ENCODE results near the gene UBE2D1. TPM values are rescaled to one million over a fixed set of nuclear protein-coding genes. Genes with fewer than 3 reads are reported as not detected.
A peak's percentile ranks its signal among the peaks of the same experiment; 100 is the strongest.

UBE2D1 gene
- total RNA-seq, 1 experiment from 2014 or later, result 24.6 TPM

- TF ChIP-seq, protein P1, sequence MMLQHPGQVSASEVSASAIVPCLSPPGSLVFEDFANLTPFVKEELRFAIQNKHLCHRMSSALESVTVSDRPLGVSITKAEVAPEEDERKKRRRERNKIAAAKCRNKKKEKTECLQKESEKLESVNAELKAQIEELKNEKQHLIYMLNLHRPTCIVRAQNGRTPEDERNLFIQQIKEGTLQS (CRISPR knock-in tag; conservative IDR thresholded peaks at IDR 0.05), result no peak
- TF ChIP-seq ZNF263 (CRISPR knock-in tag; IDR thresholded peaks at IDR 0.05; ENCODE audit: low read depth), result no peak
- no peak for TF ChIP-seq SOX15 (CRISPR knock-in tag; IDR thresholded peaks at IDR 0.05)
- TF ChIP-seq, protein P2, sequence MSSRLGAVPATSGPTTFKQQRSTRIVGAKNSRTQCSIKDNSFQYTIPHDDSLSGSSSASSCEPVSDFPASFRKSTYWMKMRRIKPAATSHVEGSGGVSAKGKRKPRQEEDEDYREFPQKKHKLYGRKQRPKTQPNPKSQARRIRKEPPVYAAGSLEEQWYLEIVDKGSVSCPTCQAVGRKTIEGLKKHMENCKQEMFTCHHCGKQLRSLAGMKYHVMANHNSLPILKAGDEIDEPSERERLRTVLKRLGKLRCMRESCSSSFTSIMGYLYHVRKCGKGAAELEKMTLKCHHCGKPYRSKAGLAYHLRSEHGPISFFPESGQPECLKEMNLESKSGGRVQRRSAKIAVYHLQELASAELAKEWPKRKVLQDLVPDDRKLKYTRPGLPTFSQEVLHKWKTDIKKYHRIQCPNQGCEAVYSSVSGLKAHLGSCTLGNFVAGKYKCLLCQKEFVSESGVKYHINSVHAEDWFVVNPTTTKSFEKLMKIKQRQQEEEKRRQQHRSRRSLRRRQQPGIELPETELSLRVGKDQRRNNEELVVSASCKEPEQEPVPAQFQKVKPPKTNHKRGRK (CRISPR knock-in tag; IDR thresholded peaks at IDR 0.05; ENCODE audit: borderline replicate concordance), result no peak
- no peak for TF ChIP-seq ZBTB21 (CRISPR knock-in tag; IDR thresholded peaks at IDR 0.05; ENCODE audit: borderline replicate concordance)
- no peak for TF ChIP-seq ZNF425 (CRISPR knock-in tag; conservative IDR thresholded peaks at IDR 0.05)
- TF ChIP-seq, protein P3, sequence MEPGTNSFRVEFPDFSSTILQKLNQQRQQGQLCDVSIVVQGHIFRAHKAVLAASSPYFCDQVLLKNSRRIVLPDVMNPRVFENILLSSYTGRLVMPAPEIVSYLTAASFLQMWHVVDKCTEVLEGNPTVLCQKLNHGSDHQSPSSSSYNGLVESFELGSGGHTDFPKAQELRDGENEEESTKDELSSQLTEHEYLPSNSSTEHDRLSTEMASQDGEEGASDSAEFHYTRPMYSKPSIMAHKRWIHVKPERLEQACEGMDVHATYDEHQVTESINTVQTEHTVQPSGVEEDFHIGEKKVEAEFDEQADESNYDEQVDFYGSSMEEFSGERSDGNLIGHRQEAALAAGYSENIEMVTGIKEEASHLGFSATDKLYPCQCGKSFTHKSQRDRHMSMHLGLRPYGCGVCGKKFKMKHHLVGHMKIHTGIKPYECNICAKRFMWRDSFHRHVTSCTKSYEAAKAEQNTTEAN (CRISPR knock-in tag; IDR thresholded peaks at IDR 0.05), result no peak
- TF ChIP-seq NR2C2 (CRISPR knock-in tag; IDR thresholded peaks at IDR 0.05), result no peak
- no peak for TF ChIP-seq ZNF671 (CRISPR knock-in tag; IDR thresholded peaks at IDR 0.05)
Observed at GRCh38 chr10:58341422-58341821, 6.6 kb downstream of the UBE2D1 start (continued).

- no peak overlapping the region for H3K4me3 Mint-ChIP-seq
- H3K27ac Mint-ChIP-seq, result no peak overlapping the region
- DNase-seq (ENCODE audit: low spot score), result no peak
- no peak for ATAC-seq
- H3K9me3 Mint-ChIP-seq, result no peaks in the 10 kb centered on the region
- H3K27me3 Mint-ChIP-seq (ENCODE audit: low read depth), result no peaks in the 10 kb centered on the region
- ChIA-PET POLR2A (no interaction called here), CTCF (no interaction called here)
- peaks cover 24% of the 10 kb centered on the region for H3K4me1 Mint-ChIP-seq
- peaks cover 10% of the 10 kb centered on the region for H3K36me3 Mint-ChIP-seq
- TF ChIP-seq NFATC4 (CRISPR knock-in tag; IDR thresholded peaks at IDR 0.05) (no peak), ZNF232 (CRISPR knock-in tag; IDR thresholded peaks at IDR 0.05) (no peak), FOXJ3 (CRISPR knock-in tag; IDR thresholded peaks at IDR 0.05; ENCODE audit: borderline replicate concordance) (no peak), ATF2 (CRISPR knock-in tag; IDR thresholded peaks at IDR 0.05; ENCODE audit: borderline replicate concordance, low read depth) (no peak), CTCF (IDR thresholded peaks at IDR 0.05) (no peak), SMAD3 (CRISPR knock-in tag; IDR thresholded peaks at IDR 0.05; ENCODE audit: borderline replicate concordance) (no peak)
Observed at GRCh38 chr10:58341947-58342346, 7.1 kb downstream of the UBE2D1 start.

GRCh38 chr10:58347967-58348366 is 13.2 kb downstream of the UBE2D1 start:
- ATAC-seq (no peak), DNase-seq (ENCODE audit: low spot score) (no peak)
- Mint-ChIP-seq H3K4me3 (no peak overlapping the region), H3K4me1 (peaks cover 34% of the 10 kb centered on the region), H3K27me3 (ENCODE audit: low read depth) (no peaks in the 10 kb centered on the region), H3K9me3 (no peaks in the 10 kb centered on the region), H3K36me3 (peaks cover 10% of the 10 kb centered on the region), H3K27ac (peak overlapping the region; percentile 51)
- ChIA-PET CTCF (no interaction called here), POLR2A (no interaction called here)
- no peak for TF ChIP-seq EMX1 (CRISPR knock-in tag; IDR thresholded peaks at IDR 0.05)
- TF ChIP-seq TP53 (CRISPR knock-in tag; IDR thresholded peaks at IDR 0.05), result no peak
- no peak for TF ChIP-seq FOXP4 (CRISPR knock-in tag; IDR thresholded peaks at IDR 0.05)
- TF ChIP-seq, protein P4, sequence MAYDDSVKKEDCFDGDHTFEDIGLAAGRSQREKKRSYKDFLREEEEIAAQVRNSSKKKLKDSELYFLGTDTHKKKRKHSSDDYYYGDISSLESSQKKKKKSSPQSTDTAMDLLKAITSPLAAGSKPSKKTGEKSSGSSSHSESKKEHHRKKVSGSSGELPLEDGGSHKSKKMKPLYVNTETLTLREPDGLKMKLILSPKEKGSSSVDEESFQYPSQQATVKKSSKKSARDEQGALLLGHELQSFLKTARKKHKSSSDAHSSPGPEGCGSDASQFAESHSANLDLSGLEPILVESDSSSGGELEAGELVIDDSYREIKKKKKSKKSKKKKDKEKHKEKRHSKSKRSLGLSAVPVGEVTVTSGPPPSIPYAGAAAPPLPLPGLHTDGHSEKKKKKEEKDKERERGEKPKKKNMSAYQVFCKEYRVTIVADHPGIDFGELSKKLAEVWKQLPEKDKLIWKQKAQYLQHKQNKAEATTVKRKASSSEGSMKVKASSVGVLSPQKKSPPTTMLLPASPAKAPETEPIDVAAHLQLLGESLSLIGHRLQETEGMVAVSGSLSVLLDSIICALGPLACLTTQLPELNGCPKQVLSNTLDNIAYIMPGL (CRISPR knock-in tag; IDR thresholded peaks at IDR 0.05), result no peak
- TF ChIP-seq NR3C1 (CRISPR knock-in tag; conservative IDR thresholded peaks at IDR 0.05; ENCODE audit: low read depth), result no peak
